ENCODE data around the gene MFSD12. TPM values are rescaled to one million over a fixed set of nuclear protein-coding genes. Genes with fewer than 3 reads are reported as not detected.

Gene MFSD12
- total and polyA plus RNA-seq, 4 donors = 9.4 to 43.6 (median 24.6) TPM

- no peak for TF ChIP-seq ZBTB33 (IDR thresholded peaks at IDR 0.05)
- TF ChIP-seq FOXA2 (IDR thresholded peaks at IDR 0.05) = no peak
- TF ChIP-seq EGR1 (IDR thresholded peaks at IDR 0.05; ENCODE audit: low read depth in 2 of 2) = no peak
- TF ChIP-seq ATF3 (IDR thresholded peaks at IDR 0.05) = no peak
- no peak for TF ChIP-seq TAF1 (conservative IDR thresholded peaks at IDR 0.05)
- TF ChIP-seq HNF4A (conservative IDR thresholded peaks at IDR 0.05) = no peak
- TF ChIP-seq RAD21 (IDR thresholded peaks at IDR 0.05) = no peak
- no peak for TF ChIP-seq JUND (IDR thresholded peaks at IDR 0.05)
- no peak for TF ChIP-seq HNF4G (IDR thresholded peaks at IDR 0.05)
- TF ChIP-seq NR2F2 (IDR thresholded peaks at IDR 0.05) = no peak
These were observed 14.0 kb downstream of the MFSD12 start (continued) for GRCh38 chr19:3543150-3544057.

- peaks cover 3 to 27% (median 7%) of the 10 kb centered on the region in 4 donors for H3K36me3 ChIP-seq (ENCODE audit: control insufficient read depth in 4 of 4, insufficient read depth in 3 of 4, low read depth in 1 of 4, low read length in 3 of 4)
- no peak for TF ChIP-seq YY1 (IDR thresholded peaks at IDR 0.05)
- no peak for TF ChIP-seq SP1 (IDR thresholded peaks at IDR 0.05)
- TF ChIP-seq JUND (IDR thresholded peaks at IDR 0.05) = no peak
- no peak for TF ChIP-seq NR2F2 (IDR thresholded peaks at IDR 0.05)
- TF ChIP-seq RAD21 (IDR thresholded peaks at IDR 0.05) = no peak
- no peak for TF ChIP-seq FOXA2 (IDR thresholded peaks at IDR 0.05)
- no peak for TF ChIP-seq HNF4G (IDR thresholded peaks at IDR 0.05)
- TF ChIP-seq FOXA1 (IDR thresholded peaks at IDR 0.05) = no peak
- no peak for TF ChIP-seq CTCF (IDR thresholded peaks at IDR 0.05; ENCODE audit: low read depth, low read length, missing input control)
- TF ChIP-seq EGR1 (IDR thresholded peaks at IDR 0.05; ENCODE audit: low read depth in 2 of 2) = no peak
- TF ChIP-seq ZBTB33 (IDR thresholded peaks at IDR 0.05) = no peak
- TF ChIP-seq GABPA (IDR thresholded peaks at IDR 0.05 in 1 of 2, conservative IDR thresholded peaks at IDR 0.05 in 1 of 2) = no peak
- TF ChIP-seq HNF4A (conservative IDR thresholded peaks at IDR 0.05) = no peak
- TF ChIP-seq RXRA (IDR thresholded peaks at IDR 0.05) = no peak
- no peak for TF ChIP-seq TAF1 (conservative IDR thresholded peaks at IDR 0.05)
- no peak for TF ChIP-seq REST (IDR thresholded peaks at IDR 0.05)
- no peak for TF ChIP-seq MAX (IDR thresholded peaks at IDR 0.05)
- TF ChIP-seq ATF3 (IDR thresholded peaks at IDR 0.05) = no peak
- 96% methylated on average over 1 of the region's 1 CpG for WGBS
These were observed 17.6 kb downstream of the MFSD12 start for GRCh38 chr19:3539756-3540118.

More at GRCh38 chr19:3539756-3540118, 17.6 kb downstream of the MFSD12 start:
- H3K9me3 ChIP-seq (ENCODE audit: control insufficient read depth in 4 of 4, low read length in 3 of 4) = no peaks in the 10 kb centered on the region
- H3K4me1 ChIP-seq (ENCODE audit: control insufficient read depth in 4 of 4, insufficient read depth in 4 of 4, low read length in 3 of 4) = no peaks in the 10 kb centered on the region
- no peak overlapping the region for H3K4me3 ChIP-seq (ENCODE audit: low read depth in 1 of 3, low read length in 3 of 3)
- DNase-seq (ENCODE audit: low spot score) = no peak
- no peak overlapping the region for H3K9ac ChIP-seq (ENCODE audit: low read depth in 1 of 2, low read length in 2 of 2)
- H3K27ac ChIP-seq (ENCODE audit: low read depth in 1 of 2, low read length in 2 of 2) = no peak overlapping the region
- no peaks in the 10 kb centered on the region for H3K27me3 ChIP-seq (ENCODE audit: control insufficient read depth in 4 of 4, insufficient read depth in 4 of 4, low read length in 3 of 4)

Measured in liver (tissue), 9 donors.